IPS DF 6.9 (cell line): ENCODE results near the gene CDK5RAP1.
"Not testable (repeated sequence)": the region's sequence is repeated elsewhere in the genome, so short reads cannot be mapped to it uniquely, and the experiment has no call there.

Experiments
- DNase-seq: peaks from one replicate; pipeline ENCODE4 v3.0.0-alpha.2; 2013; ENCODE audit warnings: low read depth, low spot score
- H3K27ac ChIP-seq: one replicate; pipeline ENCODE4 v1.5.1; 2013; ENCODE audit warnings: low read length, control low read depth
- H3K27me3 ChIP-seq: 2 replicates; pipeline ENCODE4 v1.6.1; 2013; ENCODE audit warnings: mild to moderate bottlenecking, low read length; ENCODE audit not compliant: control insufficient read depth, insufficient read depth
- H3K36me3 ChIP-seq: 2 replicates; pipeline ENCODE4 v1.6.1; 2013; ENCODE audit warnings: low read length; ENCODE audit not compliant: control insufficient read depth, insufficient read depth
- H3K4me1 ChIP-seq: 2 replicates; pipeline ENCODE4 v1.6.1; 2013; ENCODE audit warnings: low read length; ENCODE audit not compliant: control insufficient read depth, insufficient read depth
- H3K4me3 ChIP-seq: 2 replicates; pipeline ENCODE4 v1.5.1; 2013; ENCODE audit warnings: mild to moderate bottlenecking, low read length
- H3K9me3 ChIP-seq: 2 replicates; pipeline ENCODE4 v1.6.1; 2013; ENCODE audit warnings: low read length, inconsistent platforms; ENCODE audit not compliant: control insufficient read depth, insufficient read depth
- WGBS: extraction: QIAGEN DNeasy Blood & Tissue Kit; methylation state at CpG from one replicate; pipeline ENCODE4 v1.1.7; 2013; ENCODE audit warnings: mixed read lengths, missing lambda C conversion rate; ENCODE audit not compliant: insufficient read length, insufficient coverage; 5-methylcytosine and 5-hydroxymethylcytosine counted together

Gene CDK5RAP1

GRCh38 chr20:33440562-33440961, 39.2 kb upstream of the CDK5RAP1 start:
- not testable (repeated sequence) for H3K4me1 ChIP-seq, H3K36me3 ChIP-seq, DNase-seq, H3K9me3 ChIP-seq, H3K27ac ChIP-seq, H3K4me3 ChIP-seq
- peaks cover 11% of the 10 kb centered on the region; the same call in 1 of the 2 replicates for H3K27me3 ChIP-seq
- whole genome bisulfite sequencing = no CpG with 5 or more reads among the region's 7 CpGs

GRCh38 chr20:33438481-33438880, 37.2 kb upstream of the CDK5RAP1 start:
- Histone ChIP-seq H3K4me1 (0 out of 2 replicates have a peak, but pooled peaks cover 2% of the 10 kb centered on the region), H3K27ac (no peak overlapping the region), H3K27me3 (peaks cover 11% of the 10 kb centered on the region; the same call in 1 of the 2 replicates), H3K4me3 (no peak overlapping the region), H3K9me3 (no peaks in the 10 kb centered on the region), H3K36me3 (no peaks in the 10 kb centered on the region)
- WGBS = no CpG with 5 or more reads among the region's 2 CpGs
- no peak for DNase-seq

GRCh38 chr20:33437141-33437911, 36.0 kb upstream of the CDK5RAP1 start:
- H3K27ac ChIP-seq = no peak overlapping the region
- no peaks in the 10 kb centered on the region for H3K36me3 ChIP-seq
- H3K4me1 ChIP-seq = no peaks in the 10 kb centered on the region
- DNase-seq = no peak
- H3K27me3 ChIP-seq = peaks cover 4% of the 10 kb centered on the region; the same call in 1 of the 2 replicates
- WGBS = no CpG with 5 or more reads among the region's 12 CpGs
- H3K9me3 ChIP-seq = no peaks in the 10 kb centered on the region
- no peak overlapping the region for H3K4me3 ChIP-seq

GRCh38 chr20:33434434-33434833, 33.1 kb upstream of the CDK5RAP1 start:
- WGBS = no CpG with 5 or more reads among the region's 5 CpGs
- H3K4me3 ChIP-seq = no peak overlapping the region
- no peak for DNase-seq

GRCh38 chr20:33433465-33434234, 32.3 kb upstream of the CDK5RAP1 start:
- no peak overlapping the region for H3K4me3 ChIP-seq
- H3K27ac ChIP-seq = no peak overlapping the region
- H3K27me3 ChIP-seq = no peaks in the 10 kb centered on the region
- WGBS = no CpG with 5 or more reads among the region's 8 CpGs
- DNase-seq = no peak
- H3K4me1 ChIP-seq = no peaks in the 10 kb centered on the region
- no peaks in the 10 kb centered on the region for H3K36me3 ChIP-seq
- no peaks in the 10 kb centered on the region for H3K9me3 ChIP-seq

More at GRCh38 chr20:33434434-33434833, 33.1 kb upstream of the CDK5RAP1 start:
- Histone ChIP-seq H3K9me3 (no peaks in the 10 kb centered on the region), H3K27ac (no peak overlapping the region), H3K36me3 (no peaks in the 10 kb centered on the region), H3K4me1 (no peaks in the 10 kb centered on the region), H3K27me3 (no peaks in the 10 kb centered on the region)

- Histone ChIP-seq H3K27me3 (no peaks in the 10 kb centered on the region), H3K4me3 (no peak overlapping the region), H3K4me1 (no peaks in the 10 kb centered on the region), H3K9me3 (no peaks in the 10 kb centered on the region), H3K27ac (no peak overlapping the region), H3K36me3 (no peaks in the 10 kb centered on the region)
- DNase-seq = no peak
- no CpG with 5 or more reads among the region's 5 CpGs for WGBS
Observed at GRCh38 chr20:33431797-33432381, 30.6 kb upstream of the CDK5RAP1 start.

GRCh38 chr20:33423875-33424274, 22.6 kb upstream of the CDK5RAP1 start:
- not testable (repeated sequence) for H3K27ac ChIP-seq, DNase-seq, H3K27me3 ChIP-seq, H3K9me3 ChIP-seq, H3K4me1 ChIP-seq, H3K36me3 ChIP-seq, H3K4me3 ChIP-seq
- WGBS = no CpG with 5 or more reads among the region's 11 CpGs

- Histone ChIP-seq H3K27me3 (no peaks in the 10 kb centered on the region), H3K9me3 (no peaks in the 10 kb centered on the region), H3K36me3 (no peaks in the 10 kb centered on the region), H3K4me3 (no peak overlapping the region), H3K4me1 (no peaks in the 10 kb centered on the region), H3K27ac (no peak overlapping the region)
- DNase-seq = no peak
- WGBS = no CpG with 5 or more reads among the region's 7 CpGs
Observed at GRCh38 chr20:33423141-33423834, 22.0 kb upstream of the CDK5RAP1 start.

- DNase-seq = no peak
- Histone ChIP-seq H3K36me3 (no peaks in the 10 kb centered on the region), H3K9me3 (no peaks in the 10 kb centered on the region), H3K27me3 (no peaks in the 10 kb centered on the region), H3K4me1 (no peaks in the 10 kb centered on the region), H3K27ac (no peak overlapping the region), H3K4me3 (no peak overlapping the region)
- WGBS = no CpG with 5 or more reads among the region's 7 CpGs
Observed at GRCh38 chr20:33419140-33419974, 18.0 kb upstream of the CDK5RAP1 start.
